Brain microvascular endothelial cell (primary cell): Measurements from ENCODE around the gene LIPG.
"Not testable (repeated sequence)": the region's sequence is repeated elsewhere in the genome, so short reads cannot be mapped to it uniquely, and the experiment has no call there.

ENCODE experiments used
- DNase-seq: peaks from one replicate; pipeline ENCODE4 v3.0.0-alpha.2; 2020
- H3K27ac ChIP-seq: fragments of 250-450 bp; sonication (Bioruptor Pico); 2 replicates; pipeline ENCODE4 v1.5.1; 2020; ENCODE audit warnings: mild to moderate bottlenecking, moderate library complexity
- H3K27me3 ChIP-seq: fragments of 250-450 bp; sonication (Bioruptor Pico); replicated peaks from 2 replicates; pipeline ENCODE4 v1.5.1; 2020; ENCODE audit warnings: mild to moderate bottlenecking
- H3K36me3 ChIP-seq: fragments of 250-450 bp; sonication (Bioruptor Pico); replicated peaks from 2 replicates; pipeline ENCODE4 v1.5.1; 2020; ENCODE audit warnings: mild to moderate bottlenecking
- H3K4me3 ChIP-seq: 2 replicates; pipeline ENCODE4 v1.5.1; 2011; ENCODE audit warnings: low read depth, mild to moderate bottlenecking, control low read depth, low read length, moderate library complexity
- in situ Hi-C: cut with HindIII; loops from 2 replicates; pipeline ENCODE4 v1.10.0; 2017; ENCODE audit warnings: low sequenced_read_pairs, low pct_ligation_motif_present
- TF ChIP-seq, protein P1 (sequence below): IDR thresholded peaks from 2 replicates; pipeline ENCODE4 v1.5.1; 2011; ENCODE audit warnings: low read depth, mild to moderate bottlenecking, moderate library complexity, low read length, control low read depth, inconsistent platforms; ENCODE audit errors: missing control alignments

The LIPG gene

DNA sequence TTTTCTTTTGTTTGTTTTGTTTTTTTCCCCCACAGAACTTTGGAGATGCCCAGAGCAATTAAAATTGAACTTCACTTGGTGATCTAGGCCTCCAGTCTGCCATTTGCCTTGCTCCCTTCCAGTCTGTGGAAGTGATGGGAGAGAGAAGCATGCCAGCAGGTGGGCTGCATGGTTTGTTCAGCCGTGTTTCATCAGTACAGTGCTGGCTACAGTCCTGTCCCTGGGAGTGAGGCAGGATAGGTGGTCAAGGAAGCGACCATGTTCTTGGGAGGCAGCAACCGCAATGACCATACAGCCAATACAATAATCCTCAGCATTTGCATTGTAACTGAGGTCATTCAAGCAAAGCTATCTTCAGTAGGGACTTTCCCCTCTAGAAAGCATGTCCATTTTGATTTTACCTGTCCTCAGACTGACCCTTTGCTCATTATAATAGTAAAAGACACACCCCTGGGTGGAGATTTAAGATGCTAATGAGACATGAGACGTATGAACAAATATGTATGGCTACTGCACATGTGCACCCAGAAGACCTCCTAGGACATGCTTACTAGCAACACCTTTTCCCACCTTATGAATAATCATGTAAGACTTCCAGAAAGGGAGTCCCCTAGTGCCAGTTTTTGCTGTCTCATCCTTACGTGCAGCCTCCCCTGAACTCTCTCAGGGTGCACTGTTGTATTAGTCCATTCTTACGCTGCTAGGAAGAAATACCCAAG is 11.1 kb upstream of the LIPG start:
- Histone ChIP-seq H3K27ac (no peak overlapping the region), H3K27me3 (no peaks in the 10 kb centered on the region), H3K36me3 (no peaks in the 10 kb centered on the region), H3K4me3 (no peak overlapping the region)
- TF ChIP-seq, protein P1, sequence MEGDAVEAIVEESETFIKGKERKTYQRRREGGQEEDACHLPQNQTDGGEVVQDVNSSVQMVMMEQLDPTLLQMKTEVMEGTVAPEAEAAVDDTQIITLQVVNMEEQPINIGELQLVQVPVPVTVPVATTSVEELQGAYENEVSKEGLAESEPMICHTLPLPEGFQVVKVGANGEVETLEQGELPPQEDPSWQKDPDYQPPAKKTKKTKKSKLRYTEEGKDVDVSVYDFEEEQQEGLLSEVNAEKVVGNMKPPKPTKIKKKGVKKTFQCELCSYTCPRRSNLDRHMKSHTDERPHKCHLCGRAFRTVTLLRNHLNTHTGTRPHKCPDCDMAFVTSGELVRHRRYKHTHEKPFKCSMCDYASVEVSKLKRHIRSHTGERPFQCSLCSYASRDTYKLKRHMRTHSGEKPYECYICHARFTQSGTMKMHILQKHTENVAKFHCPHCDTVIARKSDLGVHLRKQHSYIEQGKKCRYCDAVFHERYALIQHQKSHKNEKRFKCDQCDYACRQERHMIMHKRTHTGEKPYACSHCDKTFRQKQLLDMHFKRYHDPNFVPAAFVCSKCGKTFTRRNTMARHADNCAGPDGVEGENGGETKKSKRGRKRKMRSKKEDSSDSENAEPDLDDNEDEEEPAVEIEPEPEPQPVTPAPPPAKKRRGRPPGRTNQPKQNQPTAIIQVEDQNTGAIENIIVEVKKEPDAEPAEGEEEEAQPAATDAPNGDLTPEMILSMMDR, result no peak
- in situ Hi-C loops, result no loop called here
- DNase-seq, result no peak

- no peak overlapping the region for H3K27ac ChIP-seq
- H3K4me3 ChIP-seq, result no peak overlapping the region
- in situ Hi-C loops, result no loop called here
- no peaks in the 10 kb centered on the region for H3K36me3 ChIP-seq
- H3K27me3 ChIP-seq, result no peaks in the 10 kb centered on the region
- no peak for DNase-seq
- TF ChIP-seq, protein P1, result no peak
These were observed 8.9 kb upstream of the LIPG start for GRCh38 chr18:49553003-49553402.

GRCh38 chr18:49555641-49556040 is 6.2 kb upstream of the LIPG start:
- peaks cover 8% of the 10 kb centered on the region for H3K27me3 ChIP-seq
- in situ Hi-C loops, result no loop called here

GRCh38 chr18:49558356-49558755 is 3.5 kb upstream of the LIPG start:
- in situ Hi-C loops, result no loop called here
- Histone ChIP-seq H3K4me3 (no peak overlapping the region), H3K27ac (no peak overlapping the region), H3K27me3 (peaks cover 23% of the 10 kb centered on the region), H3K36me3 (no peaks in the 10 kb centered on the region)
- DNase-seq, result no peak
- TF ChIP-seq, protein P1, result no peak

More at GRCh38 chr18:49555641-49556040, 6.2 kb upstream of the LIPG start:
- Histone ChIP-seq H3K36me3 (no peaks in the 10 kb centered on the region), H3K27ac (no peak overlapping the region), H3K4me3 (no peak overlapping the region)
- TF ChIP-seq, protein P1, result no peak
- no peak for DNase-seq

DNA sequence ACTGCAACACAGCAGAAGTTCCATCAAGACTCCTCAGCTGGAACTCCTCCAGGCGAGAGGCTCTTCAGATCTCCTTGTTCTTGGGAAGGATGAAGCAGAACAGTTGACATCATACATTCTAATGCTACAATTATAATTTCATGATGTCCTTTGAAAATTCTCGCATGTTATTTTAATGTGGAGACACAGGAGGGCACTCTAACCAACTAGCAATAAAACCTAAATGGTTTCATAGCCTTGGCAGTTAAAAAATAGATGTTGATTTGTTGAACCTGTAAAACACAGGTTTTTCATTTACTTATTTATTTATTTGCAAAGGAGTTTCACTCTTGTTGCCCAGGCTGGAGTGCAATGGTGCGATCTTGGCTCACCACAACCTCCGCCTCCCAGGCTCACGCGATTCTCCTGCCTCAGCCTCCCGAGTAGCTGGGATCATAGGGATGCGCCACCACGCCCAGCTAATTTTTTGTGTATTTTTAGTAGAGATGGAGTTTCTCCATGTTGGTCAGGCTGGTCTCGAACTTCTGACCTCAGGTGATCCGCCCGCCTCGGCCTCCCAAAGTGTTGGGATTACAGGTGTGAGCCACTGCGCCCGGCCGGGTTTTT is 2.4 kb upstream of the LIPG start:
- DNase-seq, result not testable (repeated sequence)

More for the DNA sequence above, 2.4 kb upstream of the LIPG start:
- H3K36me3 ChIP-seq, in situ Hi-C loops, H3K4me3 ChIP-seq, H3K27ac ChIP-seq: not testable (repeated sequence)
- H3K27me3 ChIP-seq, result peaks cover 23% of the 10 kb centered on the region
- TF ChIP-seq, protein P1, result peak; percentile 42
